Activated effector memory CD4-positive, alpha-beta T cell treated with anti-CD3 and anti-CD28 coated beads, Interleukin-2, amount 50 U/mL, for 16 hours (primary cell): ENCODE measurements around the gene FXYD6.

Experiments used
- DNase-seq: peaks from one replicate; pipeline ENCODE4 v3.0.0-alpha.2; 2020

Gene FXYD6

DNA sequence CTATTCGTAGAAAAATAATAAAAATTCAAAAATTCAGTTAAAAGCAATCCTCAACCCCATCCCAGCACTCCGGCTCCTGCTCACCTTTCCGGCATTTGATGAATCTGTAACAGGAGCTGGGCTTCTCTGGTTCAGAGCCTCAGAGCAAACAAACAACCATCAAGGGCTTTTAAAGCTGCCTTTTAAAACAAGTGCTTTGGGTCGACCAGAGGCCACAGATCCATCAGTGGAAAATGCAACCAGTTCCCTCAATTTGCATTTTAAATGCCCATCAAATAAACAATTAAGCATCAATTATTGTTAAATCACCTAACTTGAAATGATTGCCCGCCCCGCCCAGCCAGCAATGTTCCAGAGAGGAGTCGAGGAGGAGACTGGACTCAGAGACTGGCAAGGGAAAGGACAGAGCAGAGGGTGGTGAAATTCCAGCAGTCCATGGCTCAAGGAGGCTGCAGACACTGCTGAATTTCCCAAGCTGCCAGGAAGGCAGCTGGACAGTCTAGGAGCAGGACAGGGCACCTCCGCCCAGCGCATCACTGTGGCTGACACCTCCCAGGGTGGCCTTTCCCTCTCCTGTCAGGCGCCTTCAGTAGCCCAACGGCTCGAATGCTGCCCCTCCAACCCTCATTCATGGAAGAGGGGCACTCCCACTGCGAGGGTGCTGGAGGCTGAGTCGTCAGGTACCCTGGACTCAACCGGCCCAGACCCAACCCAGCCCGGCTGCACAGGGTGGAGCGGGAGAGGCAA, 7.5 kb downstream of the FXYD6 start:
- DNase-seq: peak; percentile 48

GRCh38 chr11:117868088-117868487, 8.4 kb downstream of the FXYD6 start:
- DNase-seq: peak; percentile 60

DNA sequence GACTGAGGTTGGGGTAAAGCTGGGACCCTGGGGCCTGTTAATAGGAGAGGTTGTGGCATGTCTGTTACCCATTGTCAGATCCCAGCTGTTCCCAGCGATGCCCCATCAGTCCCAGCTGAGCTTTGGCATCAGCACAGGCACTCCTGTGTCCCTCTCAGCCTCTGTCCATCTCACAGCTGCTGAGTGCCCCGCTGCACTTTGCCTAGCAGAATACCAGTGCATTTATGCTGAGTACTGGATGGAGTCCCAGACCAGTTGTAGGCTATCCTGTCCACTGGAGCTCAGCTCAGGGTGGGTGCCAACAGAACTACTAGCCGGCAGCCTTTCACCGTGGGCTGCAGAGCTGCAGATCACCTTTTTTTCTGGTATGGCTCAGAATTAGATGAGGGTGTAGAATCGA, 9.9 kb downstream of the FXYD6 start:
- DNase-seq: peak; percentile 14

DNA sequence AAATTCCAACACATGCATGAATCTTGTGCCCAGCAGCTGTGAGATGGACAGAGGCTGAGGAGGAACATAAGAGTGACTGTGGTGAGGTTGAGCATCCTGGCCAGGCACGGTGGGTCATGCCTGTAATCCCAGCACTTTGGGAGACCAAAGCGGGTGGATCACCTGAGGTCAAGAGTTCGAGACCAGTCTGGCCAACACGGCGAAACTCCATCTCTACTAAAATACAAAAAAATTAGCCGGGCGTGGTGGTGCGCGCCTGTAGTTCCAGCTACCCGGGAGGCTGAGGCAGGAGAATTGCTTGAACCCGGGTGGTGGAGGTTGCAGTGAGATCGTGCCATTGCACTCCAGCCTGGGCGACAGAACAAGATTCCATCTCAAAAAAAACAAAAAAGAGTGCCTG, 10.9 kb downstream of the FXYD6 start:
- DNase-seq: peak; percentile 38

GRCh38 chr11:117863383-117863782, 13.1 kb downstream of the FXYD6 start:
- DNase-seq: no peak

DNA sequence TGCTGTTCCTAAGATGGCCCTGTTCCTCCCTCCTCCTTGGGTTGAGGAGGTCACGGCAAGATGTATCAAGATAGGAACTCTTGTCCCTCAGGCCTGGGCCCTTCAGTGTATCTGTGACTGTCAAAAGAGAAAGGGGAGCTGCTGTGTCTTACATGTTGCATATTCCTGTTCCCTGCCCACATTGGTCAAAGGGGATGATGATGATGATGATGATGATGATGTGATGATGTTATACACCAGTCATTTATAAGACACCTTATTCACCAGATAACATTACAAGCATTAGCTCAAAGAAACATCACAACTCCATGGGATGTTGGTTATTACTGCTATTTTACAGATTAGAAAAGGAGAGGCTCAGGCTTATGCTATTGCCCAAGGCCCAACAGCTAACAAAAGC, 13.7 kb downstream of the FXYD6 start:
- DNase-seq: no peak

DNA sequence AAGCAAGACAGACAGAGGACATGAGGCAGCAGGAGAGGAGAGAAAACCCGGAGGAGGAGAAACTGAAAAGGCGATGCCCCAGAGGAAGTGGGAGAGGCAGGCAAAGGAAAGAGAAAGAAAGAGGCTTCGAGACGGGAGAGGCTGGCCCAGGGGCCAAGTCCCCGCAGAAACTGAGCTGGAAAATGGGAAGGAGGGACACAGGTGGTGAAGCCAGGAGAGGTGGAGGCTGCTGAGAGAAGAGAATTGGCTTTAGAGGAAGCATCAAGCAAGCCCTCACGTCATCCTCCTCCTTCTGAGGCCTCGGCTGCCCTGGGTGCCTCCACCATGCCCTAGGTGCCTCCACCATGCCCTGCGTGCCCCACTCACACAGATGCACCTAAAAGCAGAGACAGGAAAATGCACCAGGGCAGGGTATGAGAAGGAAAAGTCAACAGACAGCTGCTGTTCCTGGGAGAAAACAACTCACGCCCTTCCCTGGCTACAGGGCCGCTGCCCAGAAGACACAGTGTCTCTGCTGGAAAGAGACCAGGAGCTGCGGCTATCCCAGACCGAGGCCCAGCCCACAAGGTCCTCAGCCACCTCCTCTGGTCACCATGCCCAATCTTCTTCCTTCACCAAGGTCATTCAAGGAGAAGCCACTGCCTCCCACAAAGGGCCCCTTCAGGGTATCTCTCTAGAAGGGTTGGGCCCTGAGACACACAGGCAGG, 14.3 kb downstream of the FXYD6 start:
- peak; percentile 33 for DNase-seq

DNA sequence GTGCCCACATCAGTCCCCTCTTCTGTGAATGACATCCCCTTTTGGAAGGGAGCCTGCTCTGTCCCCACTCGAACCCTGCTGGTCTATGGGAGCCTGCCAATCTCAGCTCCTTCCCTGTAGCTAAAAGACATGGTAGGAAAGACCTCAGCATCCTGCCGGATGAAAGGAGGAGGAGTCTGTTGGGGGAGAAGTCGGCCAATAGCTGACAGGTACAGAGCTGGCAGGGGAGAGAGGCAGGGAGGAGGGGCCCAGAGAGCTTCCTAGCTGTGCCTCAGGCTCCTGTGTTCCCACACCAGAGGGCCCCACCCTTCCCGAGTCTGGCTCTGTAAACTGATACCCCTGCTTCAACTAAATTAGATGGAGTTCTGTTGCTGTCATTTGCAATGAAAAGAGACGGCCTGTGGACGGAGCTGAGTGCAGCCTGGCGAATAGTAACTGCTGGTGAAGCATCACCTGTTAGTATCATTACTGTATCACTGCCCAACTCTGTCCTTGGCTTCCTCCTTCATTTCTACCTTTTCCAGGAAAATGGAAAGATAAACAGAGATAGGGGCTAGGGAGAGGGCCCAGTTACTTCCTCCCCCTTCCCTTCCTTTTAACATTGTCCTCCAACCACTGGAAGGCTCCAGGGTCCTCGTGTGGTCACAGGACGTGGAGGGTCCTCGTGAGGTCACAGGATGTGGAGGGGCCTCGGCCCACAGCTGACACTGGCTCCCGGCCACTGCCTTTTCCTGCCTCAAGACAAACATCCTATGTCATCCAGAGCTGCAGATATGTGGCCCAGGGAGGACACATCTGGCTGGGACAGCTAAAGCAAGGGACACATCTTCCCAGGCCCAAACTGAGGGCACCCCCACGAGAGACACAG, 15.1 kb downstream of the FXYD6 start:
- peak; percentile 25 for DNase-seq

GRCh38 chr11:117860139-117860538, 16.3 kb downstream of the FXYD6 start:
- DNase-seq: peak; percentile 46

- no peak for DNase-seq
Measured at GRCh38 chr11:117859488-117860112, 16.9 kb downstream of the FXYD6 start.

DNA sequence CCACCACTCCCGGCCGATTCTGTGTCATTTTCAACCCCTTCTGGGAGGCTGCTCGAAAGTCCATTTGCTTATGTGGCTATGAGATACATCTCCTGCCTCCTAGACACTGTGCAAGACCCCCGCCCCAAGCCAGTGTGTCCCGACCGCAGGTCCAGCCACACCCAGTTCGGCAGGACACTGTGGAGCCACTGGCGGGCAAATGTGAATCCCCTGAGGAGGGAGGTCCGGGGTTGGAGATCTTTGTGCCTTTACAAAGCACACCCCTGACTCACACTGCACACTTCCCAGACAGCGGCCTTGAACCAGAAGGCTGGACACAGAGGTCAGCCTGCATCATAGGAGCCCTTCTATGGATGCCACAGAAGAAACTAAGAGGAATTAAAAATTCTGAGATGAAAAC, 17.4 kb downstream of the FXYD6 start:
- DNase-seq: peak; percentile 55

- DNase-seq: peak; percentile 27
Measured at GRCh38 chr11:117857734-117858414, 18.6 kb downstream of the FXYD6 start.

- DNase-seq: no peak
Measured at GRCh38 chr11:117855912-117856651, 20.4 kb downstream of the FXYD6 start.

GRCh38 chr11:117855186-117855845, 21.1 kb downstream of the FXYD6 start:
- peak; percentile 33 for DNase-seq

- DNase-seq: no peak
Measured at GRCh38 chr11:117852309-117852708, 24.1 kb downstream of the FXYD6 start.

- peak; percentile 22 for DNase-seq
Measured at GRCh38 chr11:117851852-117852251, 24.6 kb downstream of the FXYD6 start.

- peak; percentile 17 for DNase-seq
Measured at GRCh38 chr11:117851106-117851505, 25.4 kb downstream of the FXYD6 start.

GRCh38 chr11:117849781-117850414, 26.6 kb downstream of the FXYD6 start:
- DNase-seq: peak; percentile 17

- peak; percentile 94 for DNase-seq
Measured at GRCh38 chr11:117843666-117844484, 32.6 kb downstream of the FXYD6 start.
